Breast epithelium (tissue), 3 donors: ENCODE measurements around the gene RAB29.

Experiments
- CTCF ChIP-seq, 3 donors: fragments of 450-650 bp; IDR thresholded peaks; one replicate each; pipeline ENCODE4 v1.5.1; 2016 to 2017; ENCODE audit warnings: antibody characterized with exemption in 3 of 3, mild to moderate bottlenecking in 3 of 3, moderate library complexity in 3 of 3
- POLR2A ChIP-seq: fragments of 450-650 bp; IDR thresholded peaks from one replicate; pipeline ENCODE4 v1.6.1; 2016; ENCODE audit warnings: antibody characterized with exemption, mild to moderate bottlenecking, moderate library complexity
- POLR2AphosphoS5 ChIP-seq, 3 donors: sonication (generic); formaldehyde crosslinking; IDR thresholded peaks; one replicate each; pipeline ENCODE4 v1.6.1; 2017; ENCODE audit warnings: antibody characterized with exemption in 3 of 3

DNA sequence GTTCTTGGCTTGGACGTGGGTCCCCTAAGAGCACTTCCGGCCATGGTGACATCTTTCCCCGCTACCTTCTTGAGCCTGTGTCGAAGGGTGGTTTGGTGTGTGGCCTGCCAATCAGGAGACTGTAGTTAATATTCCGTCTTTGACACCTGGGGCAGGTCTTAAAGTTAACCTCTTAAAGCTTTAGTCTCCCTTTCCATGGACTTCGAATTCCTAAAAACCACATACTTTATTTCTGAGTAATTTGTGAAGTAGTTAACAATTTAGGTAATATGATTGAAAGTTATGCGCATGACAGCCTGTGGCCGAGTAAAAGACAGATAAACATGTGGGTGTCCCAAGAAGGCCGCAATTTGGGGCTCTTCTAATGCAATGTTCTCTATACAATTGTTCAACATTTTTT, 10.2 kb upstream of the RAB29 start:
- no peak for TF ChIP-seq CTCF (IDR thresholded peaks at IDR 0.05)
- no peak for TF ChIP-seq POLR2A
- TF ChIP-seq POLR2AphosphoS5 (IDR thresholded peaks at IDR 0.05) = no peak
